ENCODE measurements around the gene ADAM12.

ADAM12 gene

GRCh38 chr10:126421756-126422256 is 33.5 kb upstream of the ADAM12 start:
- Mint-ChIP-seq H3K4me1 (ENCODE audit: low read depth in 2 of 2) (peaks cover 0 to 20% of the 10 kb centered on the region in 2 donors), H3K36me3 (ENCODE audit: insufficient read depth) (no peaks in the 10 kb centered on the region), H3K27me3 (no peaks in the 10 kb centered on the region), H3K9me3 (peaks cover 6 to 9% of the 10 kb centered on the region in 2 donors), H3K4me3 (peak overlapping the region in 1 of 2 donors; percentile 72), H3K27ac (peak overlapping the region in 1 of 2 donors; percentile 86)
- ATAC-seq (replicated peaks): peak; percentile 45
- DNase-seq: no peak

GRCh38 chr10:126420567-126421300 is 32.5 kb upstream of the ADAM12 start:
- Mint-ChIP-seq H3K27ac (no peak overlapping the region), H3K4me3 (no peak overlapping the region), H3K4me1 (ENCODE audit: low read depth in 2 of 2) (peaks cover 0 to 15% of the 10 kb centered on the region in 2 donors), H3K36me3 (ENCODE audit: insufficient read depth) (no peaks in the 10 kb centered on the region), H3K9me3 (peaks cover 8 to 9% of the 10 kb centered on the region in 2 donors), H3K27me3 (no peaks in the 10 kb centered on the region)
- ATAC-seq (replicated peaks): no peak
- no peak for DNase-seq

GRCh38 chr10:126417220-126417825 is 29.0 kb upstream of the ADAM12 start:
- no peak for ATAC-seq (replicated peaks)
- H3K36me3 Mint-ChIP-seq (ENCODE audit: insufficient read depth): no peaks in the 10 kb centered on the region
- H3K4me1 Mint-ChIP-seq (ENCODE audit: low read depth in 2 of 2): peaks cover 0 to 6% of the 10 kb centered on the region in 2 donors
- DNase-seq: no peak
- no peaks in the 10 kb centered on the region for H3K27me3 Mint-ChIP-seq
- H3K27ac Mint-ChIP-seq: no peak overlapping the region
- no peak overlapping the region for H3K4me3 Mint-ChIP-seq
- H3K9me3 Mint-ChIP-seq: peaks cover 0 to 1% of the 10 kb centered on the region in 2 donors

GRCh38 chr10:126409821-126410220 is 21.5 kb upstream of the ADAM12 start:
- Mint-ChIP-seq H3K4me3 (no peak overlapping the region), H3K27me3 (no peaks in the 10 kb centered on the region), H3K9me3 (no peaks in the 10 kb centered on the region), H3K36me3 (ENCODE audit: insufficient read depth) (no peaks in the 10 kb centered on the region), H3K4me1 (ENCODE audit: low read depth in 2 of 2) (no peaks in the 10 kb centered on the region), H3K27ac (no peak overlapping the region)
- DNase-seq (no peak), ATAC-seq (replicated peaks) (no peak)

GRCh38 chr10:126408953-126409641 is 20.8 kb upstream of the ADAM12 start:
- no peaks in the 10 kb centered on the region for H3K9me3 Mint-ChIP-seq
- no peak for DNase-seq
- no peaks in the 10 kb centered on the region for H3K36me3 Mint-ChIP-seq (ENCODE audit: insufficient read depth)
- H3K4me1 Mint-ChIP-seq (ENCODE audit: low read depth in 2 of 2): no peaks in the 10 kb centered on the region
- no peak overlapping the region for H3K4me3 Mint-ChIP-seq
- ATAC-seq (replicated peaks): no peak
- peak overlapping the region in 1 of 2 donors; percentile 29 for H3K27ac Mint-ChIP-seq
- H3K27me3 Mint-ChIP-seq: no peaks in the 10 kb centered on the region

GRCh38 chr10:126407831-126408230 is 19.6 kb upstream of the ADAM12 start:
- H3K9me3 Mint-ChIP-seq: no peaks in the 10 kb centered on the region
- no peak for ATAC-seq (replicated peaks)
- no peaks in the 10 kb centered on the region for H3K36me3 Mint-ChIP-seq (ENCODE audit: insufficient read depth)
- no peak overlapping the region for H3K4me3 Mint-ChIP-seq
- H3K27ac Mint-ChIP-seq: no peak overlapping the region
- no peak for DNase-seq
- H3K27me3 Mint-ChIP-seq: no peaks in the 10 kb centered on the region
- no peaks in the 10 kb centered on the region for H3K4me1 Mint-ChIP-seq (ENCODE audit: low read depth in 2 of 2)

GRCh38 chr10:126405239-126405775 is 17.0 kb upstream of the ADAM12 start:
- no peak overlapping the region for H3K27ac Mint-ChIP-seq
- H3K36me3 Mint-ChIP-seq (ENCODE audit: insufficient read depth): no peaks in the 10 kb centered on the region
- H3K4me1 Mint-ChIP-seq (ENCODE audit: low read depth in 2 of 2): no peaks in the 10 kb centered on the region
- H3K27me3 Mint-ChIP-seq: no peaks in the 10 kb centered on the region
- ATAC-seq (replicated peaks): no peak
- DNase-seq: no peak
- no peak overlapping the region for H3K4me3 Mint-ChIP-seq
- H3K9me3 Mint-ChIP-seq: no peaks in the 10 kb centered on the region

- Mint-ChIP-seq H3K4me3 (no peak overlapping the region), H3K4me1 (ENCODE audit: low read depth in 2 of 2) (no peaks in the 10 kb centered on the region), H3K9me3 (no peaks in the 10 kb centered on the region), H3K27ac (no peak overlapping the region), H3K27me3 (no peaks in the 10 kb centered on the region), H3K36me3 (ENCODE audit: insufficient read depth) (no peaks in the 10 kb centered on the region)
- no peak for ATAC-seq (replicated peaks)
- DNase-seq: no peak
Observed at GRCh38 chr10:126402721-126403695, 14.7 kb upstream of the ADAM12 start.

- H3K4me3 Mint-ChIP-seq: no peak overlapping the region
- H3K36me3 Mint-ChIP-seq (ENCODE audit: insufficient read depth): no peaks in the 10 kb centered on the region
- H3K4me1 Mint-ChIP-seq (ENCODE audit: low read depth in 2 of 2): peaks cover 0 to 3% of the 10 kb centered on the region in 2 donors
- H3K9me3 Mint-ChIP-seq: peaks cover 0 to 3% of the 10 kb centered on the region in 2 donors
- ATAC-seq (replicated peaks) (no peak), DNase-seq (no peak)
- H3K27ac Mint-ChIP-seq: no peak overlapping the region
- H3K27me3 Mint-ChIP-seq: no peaks in the 10 kb centered on the region
Observed at GRCh38 chr10:126400641-126401040, 12.4 kb upstream of the ADAM12 start.

- DNase-seq: no peak
- no peaks in the 10 kb centered on the region for H3K36me3 Mint-ChIP-seq (ENCODE audit: insufficient read depth)
- peaks cover 7 to 8% of the 10 kb centered on the region in 2 donors for H3K9me3 Mint-ChIP-seq
- no peak overlapping the region for H3K4me3 Mint-ChIP-seq
- peaks cover 0 to 5% of the 10 kb centered on the region in 2 donors for H3K4me1 Mint-ChIP-seq (ENCODE audit: low read depth in 2 of 2)
- no peak overlapping the region for H3K27ac Mint-ChIP-seq
- ATAC-seq (replicated peaks): no peak
- H3K27me3 Mint-ChIP-seq: no peaks in the 10 kb centered on the region
Observed at GRCh38 chr10:126398924-126399323, 10.6 kb upstream of the ADAM12 start.

GRCh38 chr10:126398383-126398743 is 10.1 kb upstream of the ADAM12 start:
- no peaks in the 10 kb centered on the region for H3K36me3 Mint-ChIP-seq (ENCODE audit: insufficient read depth)
- peaks cover 0 to 5% of the 10 kb centered on the region in 2 donors for H3K4me1 Mint-ChIP-seq (ENCODE audit: low read depth in 2 of 2)
- H3K27ac Mint-ChIP-seq: peak overlapping the region in 1 of 2 donors; percentile 38
- ATAC-seq (replicated peaks) (peak; percentile 77), DNase-seq (no peak)
- H3K27me3 Mint-ChIP-seq: no peaks in the 10 kb centered on the region
- H3K9me3 Mint-ChIP-seq: peaks cover 7 to 8% of the 10 kb centered on the region in 2 donors
- peak overlapping the region in 1 of 2 donors; percentile 38 for H3K4me3 Mint-ChIP-seq

- peaks cover 0 to 5% of the 10 kb centered on the region in 2 donors for H3K4me1 Mint-ChIP-seq (ENCODE audit: low read depth in 2 of 2)
- peaks cover 2% of the 10 kb centered on the region for H3K36me3 Mint-ChIP-seq (ENCODE audit: insufficient read depth)
- peak overlapping the region in 1 of 2 donors; percentile 38 for H3K27ac Mint-ChIP-seq
- peak overlapping the region in 1 of 2 donors; percentile 38 for H3K4me3 Mint-ChIP-seq
- DNase-seq: no peak
- H3K9me3 Mint-ChIP-seq: peaks cover 7 to 8% of the 10 kb centered on the region in 2 donors
- ATAC-seq (replicated peaks): peak; percentile 21
- no peaks in the 10 kb centered on the region for H3K27me3 Mint-ChIP-seq
Observed at GRCh38 chr10:126397640-126398382, 9.5 kb upstream of the ADAM12 start.

All from effector memory CD8-positive, alpha-beta T cell (primary cell).